Stimulated activated CD4-positive, alpha-beta T cell treated with anti-CD3 and anti-CD28 coated beads, Interleukin-12 subunit alpha, Interleukin-12 subunit beta, amount 100 ng/mL, for 4 hours (primary cell): Measurements from ENCODE around the gene AURKAIP1.

Source experiments
- DNase-seq: peaks from one replicate; pipeline ENCODE4 v3.0.0-alpha.2; 2020

The AURKAIP1 gene

GRCh38 chr1:1331068-1331965 is 43.7 kb downstream of the AURKAIP1 start, which contains the start of gene TAS1R3:
TAS1R3 (plus strand) TSS chr1:1331280; CDS start chr1:1331346, 66 bp downstream.
- no peak for DNase-seq

GRCh38 chr1:1330366-1331067 is 44.5 kb downstream of the AURKAIP1 start:
- no peak for DNase-seq

- no peak for DNase-seq
These were observed 45.5 kb downstream of the AURKAIP1 start for GRCh38 chr1:1329304-1330210.

GRCh38 chr1:1328254-1328653 is 46.8 kb downstream of the AURKAIP1 start:
- DNase-seq = no peak

GRCh38 chr1:1327291-1327690 is 47.7 kb downstream of the AURKAIP1 start:
- no peak for DNase-seq

- DNase-seq = no peak
These were observed 48.9 kb downstream of the AURKAIP1 start for GRCh38 chr1:1326075-1326605.

GRCh38 chr1:1325288-1326074 is 49.5 kb downstream of the AURKAIP1 start:
- no peak for DNase-seq

GRCh38 chr1:1324524-1325287 is 50.3 kb downstream of the AURKAIP1 start, which contains the start of the genes CPTP and INTS11:
CPTP (plus strand) TSS chr1:1324802; CDS start chr1:1326911, 2,109 bp downstream.
INTS11 (minus strand) TSS chr1:1324660; CDS start chr1:1324608, 52 bp downstream.
- DNase-seq = peak; percentile 97

GRCh38 chr1:1324084-1324523 is 50.9 kb downstream of the AURKAIP1 start:
- no peak for DNase-seq
